Cardiac fibroblast (primary cell): ENCODE results near the gene TBC1D1.
"Not testable (repeated sequence)": the region's sequence is repeated elsewhere in the genome, so short reads cannot be mapped to it uniquely, and the experiment has no call there.

Experiments
- DNase-seq, 2 donors: peaks; one replicate each; pipeline versions ENCODE4 v3.0.0 to v3.0.0-alpha.2; 2010; ENCODE audit warnings: low read depth in 2 of 2
- H3K4me3 ChIP-seq, 2 donors: replicated peaks in 1 of 2; 1 replicate in 1 of 2; 2 replicates in 1 of 2; pipeline ENCODE4 v1.5.1; 2011; ENCODE audit warnings: low read depth in 2 of 2, low read length in 2 of 2, mild to moderate bottlenecking in 2 of 2, moderate library complexity in 1 of 2
- TF ChIP-seq, protein P1 (sequence below): IDR thresholded peaks from one replicate; pipeline ENCODE4 v1.5.1; 2011; ENCODE audit warnings: low read depth, mild to moderate bottlenecking, low read length, inconsistent platforms

The TBC1D1 gene

GRCh38 chr4:37918653-37919052 is 27.8 kb downstream of the TBC1D1 start:
- DNase-seq = no peak
- no peak overlapping the region for H3K4me3 ChIP-seq
- TF ChIP-seq, protein P1, sequence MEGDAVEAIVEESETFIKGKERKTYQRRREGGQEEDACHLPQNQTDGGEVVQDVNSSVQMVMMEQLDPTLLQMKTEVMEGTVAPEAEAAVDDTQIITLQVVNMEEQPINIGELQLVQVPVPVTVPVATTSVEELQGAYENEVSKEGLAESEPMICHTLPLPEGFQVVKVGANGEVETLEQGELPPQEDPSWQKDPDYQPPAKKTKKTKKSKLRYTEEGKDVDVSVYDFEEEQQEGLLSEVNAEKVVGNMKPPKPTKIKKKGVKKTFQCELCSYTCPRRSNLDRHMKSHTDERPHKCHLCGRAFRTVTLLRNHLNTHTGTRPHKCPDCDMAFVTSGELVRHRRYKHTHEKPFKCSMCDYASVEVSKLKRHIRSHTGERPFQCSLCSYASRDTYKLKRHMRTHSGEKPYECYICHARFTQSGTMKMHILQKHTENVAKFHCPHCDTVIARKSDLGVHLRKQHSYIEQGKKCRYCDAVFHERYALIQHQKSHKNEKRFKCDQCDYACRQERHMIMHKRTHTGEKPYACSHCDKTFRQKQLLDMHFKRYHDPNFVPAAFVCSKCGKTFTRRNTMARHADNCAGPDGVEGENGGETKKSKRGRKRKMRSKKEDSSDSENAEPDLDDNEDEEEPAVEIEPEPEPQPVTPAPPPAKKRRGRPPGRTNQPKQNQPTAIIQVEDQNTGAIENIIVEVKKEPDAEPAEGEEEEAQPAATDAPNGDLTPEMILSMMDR = no peak

DNA sequence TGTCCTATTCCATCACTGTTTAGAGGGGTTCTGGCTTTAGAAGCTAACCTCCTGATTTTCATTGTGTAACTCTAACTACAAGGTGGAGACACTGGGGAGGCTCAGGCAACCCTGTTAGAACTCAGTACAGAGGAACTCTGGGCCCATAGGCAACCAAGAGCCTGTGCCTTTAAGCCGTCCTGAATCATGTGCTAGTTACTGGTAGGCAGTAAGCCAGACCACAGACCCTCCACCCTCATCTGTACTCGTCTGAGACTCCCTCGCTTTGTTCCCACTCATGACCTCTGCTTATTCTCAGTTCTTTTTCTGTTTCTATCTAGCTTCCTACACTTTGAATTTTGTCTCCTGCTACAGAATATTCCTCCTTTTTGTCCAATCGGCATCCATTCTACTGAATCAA is 31.4 kb downstream of the TBC1D1 start:
- peak; percentile 13 to 79 for DNase-seq
- TF ChIP-seq, protein P1 = no peak
- no peak overlapping the region for H3K4me3 ChIP-seq

GRCh38 chr4:37923089-37923488 is 32.2 kb downstream of the TBC1D1 start:
- H3K4me3 ChIP-seq, DNase-seq: not testable (repeated sequence)

- TF ChIP-seq, protein P1 = no peak
- DNase-seq = no peak
Observed at GRCh38 chr4:37924946-37925345, 34.1 kb downstream of the TBC1D1 start.

GRCh38 chr4:37927434-37927833 is 36.5 kb downstream of the TBC1D1 start:
- no peak for DNase-seq
- TF ChIP-seq, protein P1 = no peak
- no peak overlapping the region for H3K4me3 ChIP-seq

More at GRCh38 chr4:37924946-37925345, 34.1 kb downstream of the TBC1D1 start:
- no peak overlapping the region for H3K4me3 ChIP-seq

DNA sequence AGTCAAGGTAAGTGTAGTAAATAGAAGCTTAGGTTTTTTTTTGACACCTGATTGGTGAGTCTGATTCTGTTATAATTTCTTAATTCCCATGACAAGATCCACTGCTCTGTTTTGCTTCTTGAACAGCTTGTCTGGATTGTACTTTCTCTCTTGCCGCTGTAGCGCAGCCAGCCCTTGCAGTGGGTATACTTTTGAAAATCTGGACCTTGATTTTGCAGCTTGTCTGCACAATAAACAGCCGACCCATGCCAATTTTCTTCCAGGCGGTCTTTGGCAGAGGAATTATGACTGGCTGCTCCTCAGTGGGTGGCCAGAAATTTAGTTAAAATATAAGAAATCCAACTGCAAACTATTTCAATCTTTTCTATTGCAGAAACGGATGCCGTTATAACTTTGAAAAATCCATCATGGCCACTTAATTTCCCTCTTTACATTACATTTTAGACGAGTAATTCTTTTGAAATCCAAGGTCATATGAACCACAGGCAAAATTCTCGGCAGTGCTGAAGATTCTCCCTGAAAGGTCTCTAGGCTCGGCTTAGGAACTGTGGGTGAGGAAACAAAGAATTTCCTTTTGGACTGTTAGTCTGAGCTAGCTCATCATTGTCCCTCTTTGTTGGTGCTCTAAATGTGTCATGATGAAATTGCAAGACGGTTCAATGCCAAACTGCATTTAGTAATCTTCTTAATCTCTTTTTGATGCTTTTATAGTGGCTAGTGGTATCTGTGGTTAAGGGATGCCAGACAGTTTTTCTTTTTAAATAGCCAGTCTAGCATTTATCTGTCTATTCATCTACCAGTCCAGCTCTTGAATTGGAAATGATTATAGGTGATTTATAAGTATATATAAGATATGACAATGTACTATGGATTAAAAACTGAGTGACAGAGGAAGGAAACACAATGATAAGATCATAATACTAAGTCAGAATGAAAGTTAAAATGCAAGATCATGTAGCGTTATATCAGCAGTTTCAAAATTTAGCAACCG is 37.8 kb downstream of the TBC1D1 start:
- no peak overlapping the region for H3K4me3 ChIP-seq
- TF ChIP-seq, protein P1 = no peak
- peak in 1 of 2 donors; percentile 34 for DNase-seq

GRCh38 chr4:37934096-37934495 is 43.2 kb downstream of the TBC1D1 start:
- TF ChIP-seq, protein P1 = no peak
- H3K4me3 ChIP-seq = no peak overlapping the region
- no peak for DNase-seq
